Urothelium cell line (cell line): Measurements from ENCODE around the gene ACP4.
"Not testable (repeated sequence)": the region's sequence is repeated elsewhere in the genome, so short reads cannot be mapped to it uniquely, and the experiment has no call there.

Source experiments
- DNase-seq: peaks from one replicate; pipeline ENCODE4 v3.0.0; 2011; ENCODE audit warnings: low spot score, mixed read lengths
- FAIRE-seq: peaks from 2 replicates; lab custom pipeline; 2011; peaks lifted over from hg19 to GRCh38; lab: Jason Lieb, UNC

Gene ACP4

GRCh38 chr19:50790396-50790795 is at the start of gene ACP4:
TSS of gene ACP4 (plus strand) at chr19:50790415. CDS start at chr19:50790415, 0 bp downstream.
- FAIRE-seq (no peak), DNase-seq (no peak)

- DNase-seq (no peak), FAIRE-seq (no peak)
Measured at GRCh38 chr19:50741179-50741933, 48.9 kb upstream of the ACP4 start.

- DNase-seq (no peak), FAIRE-seq (no peak)
Measured at GRCh38 chr19:50743537-50743936, 46.7 kb upstream of the ACP4 start.

- FAIRE-seq (no peak), DNase-seq (no peak)
Measured at GRCh38 chr19:50745221-50745620, 45.0 kb upstream of the ACP4 start.

GRCh38 chr19:50747141-50747540 is 43.1 kb upstream of the ACP4 start:
- FAIRE-seq, DNase-seq: not testable (repeated sequence)

GRCh38 chr19:50749490-50749889 is 40.7 kb upstream of the ACP4 start:
- FAIRE-seq (no peak), DNase-seq (no peak)

GRCh38 chr19:50750010-50750409 is 40.2 kb upstream of the ACP4 start:
- DNase-seq (no peak), FAIRE-seq (no peak)

- FAIRE-seq (no peak), DNase-seq (no peak)
Measured at GRCh38 chr19:50753879-50754278, 36.3 kb upstream of the ACP4 start.

GRCh38 chr19:50756244-50756643 is 34.0 kb upstream of the ACP4 start:
- not testable (repeated sequence) for FAIRE-seq, DNase-seq

- FAIRE-seq, DNase-seq: not testable (repeated sequence)
Measured at GRCh38 chr19:50757624-50758023, 32.6 kb upstream of the ACP4 start.

- not testable (repeated sequence) for DNase-seq
Measured at GRCh38 chr19:50759076-50759475, 31.1 kb upstream of the ACP4 start.

GRCh38 chr19:50759886-50760285 is 30.3 kb upstream of the ACP4 start:
- FAIRE-seq: no peak
- peak; percentile 28 for DNase-seq

More at GRCh38 chr19:50759076-50759475, 31.1 kb upstream of the ACP4 start:
- not testable (repeated sequence) for FAIRE-seq

GRCh38 chr19:50761501-50761900 is 28.7 kb upstream of the ACP4 start:
- not testable (repeated sequence) for FAIRE-seq, DNase-seq

- not testable (repeated sequence) for DNase-seq
Measured at GRCh38 chr19:50763521-50763920, 26.7 kb upstream of the ACP4 start.

GRCh38 chr19:50764409-50764808 is 25.8 kb upstream of the ACP4 start:
- DNase-seq (no peak), FAIRE-seq (peak; percentile 44)

More at GRCh38 chr19:50763521-50763920, 26.7 kb upstream of the ACP4 start:
- not testable (repeated sequence) for FAIRE-seq

GRCh38 chr19:50766746-50767145 is 23.5 kb upstream of the ACP4 start:
- FAIRE-seq, DNase-seq: not testable (repeated sequence)

- peak; percentile 87 for FAIRE-seq
- DNase-seq: not testable (repeated sequence)
Measured at GRCh38 chr19:50767263-50767662, 23.0 kb upstream of the ACP4 start.

- DNase-seq: no peak
- no peak for FAIRE-seq
Measured at GRCh38 chr19:50768277-50768676, 21.9 kb upstream of the ACP4 start.

- DNase-seq, FAIRE-seq: not testable (repeated sequence)
Measured at GRCh38 chr19:50770164-50770563, 20.1 kb upstream of the ACP4 start, which contains the start of gene GPR32. TSS of gene GPR32 (plus strand) at chr19:50770464. CDS start at chr19:50770601, 137 bp downstream.

- no peak for DNase-seq
- no peak for FAIRE-seq
Measured at GRCh38 chr19:50770888-50771287, 19.3 kb upstream of the ACP4 start.

GRCh38 chr19:50772476-50772875 is 17.7 kb upstream of the ACP4 start:
- no peak for FAIRE-seq

GRCh38 chr19:50772912-50773311 is 17.3 kb upstream of the ACP4 start:
- DNase-seq, FAIRE-seq: not testable (repeated sequence)

More at GRCh38 chr19:50772476-50772875, 17.7 kb upstream of the ACP4 start:
- DNase-seq: peak; percentile 58
